ENCODE results near the gene ZNF530.

DNA sequence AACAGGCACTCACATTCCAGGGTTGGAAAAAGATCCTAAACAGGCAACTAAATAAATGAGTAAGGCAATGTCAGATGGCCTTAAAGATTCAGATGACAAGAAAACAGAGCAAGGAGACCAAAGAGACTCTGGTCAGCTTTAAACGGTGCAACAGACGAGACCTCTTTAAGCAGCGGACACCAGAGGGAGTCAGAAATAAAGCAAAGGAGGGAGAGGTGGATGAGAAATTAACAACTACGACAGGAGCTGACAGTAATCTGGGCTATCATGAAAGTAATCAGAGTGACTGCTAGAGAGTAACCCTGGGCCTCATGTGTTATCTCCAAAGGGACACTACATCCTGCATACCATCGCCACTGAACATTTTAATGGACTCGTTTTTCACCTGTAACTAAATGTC is 41.2 kb upstream of the ZNF530 start:
- TF ChIP-seq, protein P1, sequence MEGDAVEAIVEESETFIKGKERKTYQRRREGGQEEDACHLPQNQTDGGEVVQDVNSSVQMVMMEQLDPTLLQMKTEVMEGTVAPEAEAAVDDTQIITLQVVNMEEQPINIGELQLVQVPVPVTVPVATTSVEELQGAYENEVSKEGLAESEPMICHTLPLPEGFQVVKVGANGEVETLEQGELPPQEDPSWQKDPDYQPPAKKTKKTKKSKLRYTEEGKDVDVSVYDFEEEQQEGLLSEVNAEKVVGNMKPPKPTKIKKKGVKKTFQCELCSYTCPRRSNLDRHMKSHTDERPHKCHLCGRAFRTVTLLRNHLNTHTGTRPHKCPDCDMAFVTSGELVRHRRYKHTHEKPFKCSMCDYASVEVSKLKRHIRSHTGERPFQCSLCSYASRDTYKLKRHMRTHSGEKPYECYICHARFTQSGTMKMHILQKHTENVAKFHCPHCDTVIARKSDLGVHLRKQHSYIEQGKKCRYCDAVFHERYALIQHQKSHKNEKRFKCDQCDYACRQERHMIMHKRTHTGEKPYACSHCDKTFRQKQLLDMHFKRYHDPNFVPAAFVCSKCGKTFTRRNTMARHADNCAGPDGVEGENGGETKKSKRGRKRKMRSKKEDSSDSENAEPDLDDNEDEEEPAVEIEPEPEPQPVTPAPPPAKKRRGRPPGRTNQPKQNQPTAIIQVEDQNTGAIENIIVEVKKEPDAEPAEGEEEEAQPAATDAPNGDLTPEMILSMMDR (IDR thresholded peaks at IDR 0.05; ENCODE audit: insufficient read depth, low read length): no peak
- TF ChIP-seq, protein P2, sequence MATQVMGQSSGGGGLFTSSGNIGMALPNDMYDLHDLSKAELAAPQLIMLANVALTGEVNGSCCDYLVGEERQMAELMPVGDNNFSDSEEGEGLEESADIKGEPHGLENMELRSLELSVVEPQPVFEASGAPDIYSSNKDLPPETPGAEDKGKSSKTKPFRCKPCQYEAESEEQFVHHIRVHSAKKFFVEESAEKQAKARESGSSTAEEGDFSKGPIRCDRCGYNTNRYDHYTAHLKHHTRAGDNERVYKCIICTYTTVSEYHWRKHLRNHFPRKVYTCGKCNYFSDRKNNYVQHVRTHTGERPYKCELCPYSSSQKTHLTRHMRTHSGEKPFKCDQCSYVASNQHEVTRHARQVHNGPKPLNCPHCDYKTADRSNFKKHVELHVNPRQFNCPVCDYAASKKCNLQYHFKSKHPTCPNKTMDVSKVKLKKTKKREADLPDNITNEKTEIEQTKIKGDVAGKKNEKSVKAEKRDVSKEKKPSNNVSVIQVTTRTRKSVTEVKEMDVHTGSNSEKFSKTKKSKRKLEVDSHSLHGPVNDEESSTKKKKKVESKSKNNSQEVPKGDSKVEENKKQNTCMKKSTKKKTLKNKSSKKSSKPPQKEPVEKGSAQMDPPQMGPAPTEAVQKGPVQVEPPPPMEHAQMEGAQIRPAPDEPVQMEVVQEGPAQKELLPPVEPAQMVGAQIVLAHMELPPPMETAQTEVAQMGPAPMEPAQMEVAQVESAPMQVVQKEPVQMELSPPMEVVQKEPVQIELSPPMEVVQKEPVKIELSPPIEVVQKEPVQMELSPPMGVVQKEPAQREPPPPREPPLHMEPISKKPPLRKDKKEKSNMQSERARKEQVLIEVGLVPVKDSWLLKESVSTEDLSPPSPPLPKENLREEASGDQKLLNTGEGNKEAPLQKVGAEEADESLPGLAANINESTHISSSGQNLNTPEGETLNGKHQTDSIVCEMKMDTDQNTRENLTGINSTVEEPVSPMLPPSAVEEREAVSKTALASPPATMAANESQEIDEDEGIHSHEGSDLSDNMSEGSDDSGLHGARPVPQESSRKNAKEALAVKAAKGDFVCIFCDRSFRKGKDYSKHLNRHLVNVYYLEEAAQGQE (IDR thresholded peaks at IDR 0.05; ENCODE audit: insufficient replicate concordance, low read depth): no peak

Measured in HL-60 (cell line).